Measurements from ENCODE around the gene CUL4A.

CUL4A gene

DNA sequence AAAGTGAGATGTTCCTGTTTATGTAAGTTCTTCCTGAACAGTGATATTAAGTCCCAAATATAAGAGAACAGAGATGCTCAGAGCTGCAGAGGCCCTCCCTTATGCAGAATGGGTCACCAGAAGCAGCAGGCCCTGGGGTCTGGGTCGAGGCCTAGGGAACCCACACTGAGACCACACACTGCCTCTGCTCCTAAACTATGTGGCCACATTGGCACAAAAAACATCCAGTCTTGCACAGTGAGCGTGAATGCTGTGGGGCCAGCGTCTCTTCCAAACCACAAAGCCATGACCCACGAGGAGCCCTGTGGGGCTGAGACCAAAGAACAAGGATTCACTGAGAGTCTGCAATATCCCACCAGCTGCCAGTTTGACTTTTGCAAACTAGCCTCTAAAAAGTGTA, 27.4 kb upstream of the CUL4A start:
- FAIRE-seq = no peak

DNA sequence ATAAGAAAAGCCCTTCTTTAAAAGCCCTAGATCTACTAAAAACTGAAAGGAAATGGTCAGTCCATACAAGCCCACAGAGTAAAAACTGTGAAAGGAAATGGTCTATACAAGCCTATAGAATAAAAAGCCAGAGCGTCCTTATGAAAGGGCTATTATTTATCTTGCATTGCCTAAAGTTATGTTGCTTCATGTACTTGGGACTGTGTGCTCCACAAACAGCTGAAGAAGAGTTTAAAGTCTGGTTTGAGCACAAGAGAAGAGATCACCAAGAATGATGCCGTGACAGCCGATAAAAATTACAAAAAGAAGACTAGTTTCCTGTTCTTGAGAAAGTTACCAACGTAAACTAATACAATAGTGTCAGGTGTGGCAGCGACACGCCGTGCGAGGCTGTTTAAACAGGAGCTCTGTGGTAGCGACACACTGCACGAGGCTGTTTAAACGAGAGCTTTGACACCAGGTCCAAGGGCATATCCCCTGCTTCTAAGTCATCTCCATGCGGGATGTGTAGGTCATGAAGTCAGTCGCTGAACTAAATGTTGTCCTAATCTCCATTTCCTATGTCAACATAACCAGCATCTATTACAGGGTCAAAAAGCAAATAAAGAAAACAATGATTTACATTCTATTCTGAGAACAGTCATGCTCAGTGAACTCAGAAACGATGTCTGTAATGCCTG, 25.8 kb upstream of the CUL4A start:
- no peak for FAIRE-seq

DNA sequence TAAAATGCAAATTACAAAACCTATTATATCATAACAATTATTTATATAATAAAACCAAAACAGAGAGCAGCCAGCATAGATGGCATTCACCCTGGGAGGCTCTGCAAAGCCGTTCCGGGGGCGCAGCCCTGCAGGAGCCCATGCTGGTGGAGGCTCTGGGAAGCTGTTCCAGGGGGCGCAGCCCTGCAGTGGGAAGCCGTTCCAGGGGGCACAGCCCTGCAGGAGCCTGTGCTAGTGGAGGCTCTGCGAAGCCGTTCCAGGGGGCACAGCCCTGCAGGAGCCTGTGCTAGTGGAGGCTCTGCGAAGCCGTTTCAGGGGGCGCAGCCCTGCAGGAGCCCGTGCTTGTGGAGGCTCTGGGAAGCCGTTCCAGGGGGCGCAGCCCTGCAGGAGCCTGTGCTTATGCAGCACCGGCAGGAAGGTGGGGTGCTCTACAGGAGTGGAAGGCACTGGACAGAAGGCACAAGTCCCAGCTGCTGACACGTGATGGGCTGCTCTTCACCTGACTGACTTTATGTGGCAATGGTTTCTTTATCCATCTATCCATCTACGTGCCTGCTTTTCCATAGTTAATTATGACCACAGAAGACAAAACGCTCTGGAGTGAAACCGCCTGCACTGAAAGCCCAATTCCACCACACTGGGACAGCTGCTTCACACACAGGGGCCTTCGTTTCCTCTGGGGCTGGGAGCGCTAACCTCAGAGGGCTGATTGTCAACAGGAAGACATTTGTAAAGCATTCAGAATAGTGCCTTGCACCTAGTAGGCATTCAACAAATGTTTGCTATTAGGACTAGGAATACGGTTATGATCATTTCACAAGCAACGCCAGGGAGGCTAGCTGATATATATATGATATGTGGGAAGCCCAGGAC, 24.6 kb upstream of the CUL4A start:
- no peak for FAIRE-seq

DNA sequence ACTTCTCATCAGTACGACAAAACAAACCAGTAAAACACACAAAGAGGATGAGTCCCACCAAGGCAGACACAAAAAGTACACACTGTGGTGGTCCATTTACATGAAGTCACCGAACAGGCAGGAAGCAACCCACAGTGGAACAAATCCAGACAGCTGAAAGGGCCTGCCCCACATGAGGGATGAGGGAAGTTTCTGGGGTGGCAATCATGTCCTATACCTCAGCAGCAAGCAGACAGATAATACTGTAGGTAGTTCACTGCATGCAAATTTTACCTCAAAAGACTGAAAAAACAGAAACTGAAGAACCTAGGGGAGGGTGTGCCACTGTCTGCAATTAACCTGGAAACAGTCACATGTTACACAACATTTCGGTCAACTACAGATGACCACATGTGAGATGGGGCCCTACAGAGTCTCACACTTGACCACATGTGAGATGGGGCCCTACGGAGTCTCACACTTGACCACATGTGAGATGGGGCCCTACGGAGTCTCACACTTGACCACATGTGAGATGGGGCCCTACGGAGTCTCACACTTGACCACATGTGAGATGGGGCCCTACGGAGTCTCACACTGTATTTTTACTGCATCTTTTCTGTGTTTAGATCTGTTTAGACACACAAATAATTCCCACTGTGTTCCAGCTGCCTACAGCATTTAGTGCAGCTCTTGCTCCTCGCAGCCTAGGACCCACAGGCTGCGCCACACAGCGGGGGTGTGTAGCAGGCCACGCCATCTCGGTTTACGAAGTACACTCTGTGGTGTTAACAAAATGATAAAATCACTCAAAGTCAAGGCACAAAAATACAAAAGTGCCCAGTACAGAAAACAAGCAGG, 23.1 kb upstream of the CUL4A start:
- FAIRE-seq = no peak

DNA sequence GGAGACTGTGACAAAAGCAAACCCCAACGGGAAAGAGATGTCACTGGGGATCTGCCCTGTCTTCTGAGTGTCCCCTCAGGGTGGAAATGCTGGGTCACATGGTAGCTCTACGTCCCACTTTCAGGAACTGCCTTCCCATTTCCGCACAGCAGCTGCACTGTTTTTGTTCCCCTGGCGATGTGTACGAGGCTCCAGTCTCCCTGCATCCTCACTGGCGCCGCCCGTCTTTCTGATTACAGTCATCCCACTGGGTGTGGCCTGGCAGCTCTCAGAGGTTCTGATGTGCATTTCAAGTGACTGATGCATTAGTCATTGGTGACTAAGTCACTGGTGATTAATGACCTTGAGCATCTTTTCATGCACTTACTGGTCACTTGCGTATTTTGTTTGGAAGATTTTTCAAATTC, 22.1 kb upstream of the CUL4A start:
- peak; percentile 99 for FAIRE-seq

DNA sequence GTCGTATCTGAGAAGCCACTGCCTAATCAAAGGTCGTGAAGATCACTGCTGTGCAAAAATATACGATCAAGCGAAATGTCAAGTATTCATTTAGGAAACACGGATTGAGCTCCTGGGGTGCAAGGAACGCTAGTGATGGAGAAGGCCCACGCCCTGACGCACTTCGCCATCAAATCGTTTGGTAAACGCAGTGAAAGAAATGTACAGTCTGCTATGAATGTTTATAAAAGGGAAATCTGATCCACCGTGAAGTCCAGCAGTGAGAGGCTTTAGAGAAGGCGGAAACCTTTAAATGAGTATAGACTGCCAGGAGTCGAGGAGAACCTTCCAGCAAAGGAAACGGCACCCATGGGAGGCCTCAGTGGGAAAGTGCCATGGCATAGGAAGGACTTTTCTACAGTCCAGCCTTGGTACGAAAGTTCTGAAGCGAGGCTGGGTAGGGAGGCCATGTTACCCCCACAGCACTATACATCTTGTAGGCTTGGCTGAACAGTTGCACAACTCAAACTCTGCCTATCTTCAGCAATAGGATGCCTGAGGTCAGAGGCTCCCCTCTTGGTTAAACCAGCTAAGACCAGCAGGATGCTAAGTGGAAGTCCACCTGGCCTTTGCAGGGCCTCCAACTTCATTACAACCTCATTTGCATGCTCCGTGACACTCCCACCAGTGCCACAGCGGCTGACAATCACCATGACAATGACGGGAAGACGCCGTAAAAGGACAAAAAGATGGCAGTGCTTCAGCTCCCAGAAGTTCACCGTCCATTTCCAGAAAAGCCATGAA, 21.3 kb upstream of the CUL4A start:
- FAIRE-seq = no peak

DNA sequence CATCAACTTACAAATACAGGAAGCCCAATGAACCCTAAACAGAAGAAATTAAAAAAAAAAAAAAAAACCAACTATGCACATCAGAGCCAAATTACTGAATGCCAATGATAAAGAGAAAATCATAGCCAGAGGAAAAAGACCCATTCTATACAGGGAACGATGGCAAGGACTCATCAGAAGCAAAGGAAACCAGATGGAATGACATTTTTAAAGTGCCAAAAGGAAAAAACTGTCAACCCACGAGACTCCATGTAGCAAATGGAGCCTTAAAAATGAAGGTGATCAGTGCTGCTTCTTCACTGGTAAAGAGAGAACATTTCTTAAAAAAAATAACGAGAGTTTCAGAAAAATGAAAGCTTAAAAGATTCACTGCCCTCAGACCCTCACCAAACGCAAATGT, 19.2 kb upstream of the CUL4A start:
- FAIRE-seq = no peak

DNA sequence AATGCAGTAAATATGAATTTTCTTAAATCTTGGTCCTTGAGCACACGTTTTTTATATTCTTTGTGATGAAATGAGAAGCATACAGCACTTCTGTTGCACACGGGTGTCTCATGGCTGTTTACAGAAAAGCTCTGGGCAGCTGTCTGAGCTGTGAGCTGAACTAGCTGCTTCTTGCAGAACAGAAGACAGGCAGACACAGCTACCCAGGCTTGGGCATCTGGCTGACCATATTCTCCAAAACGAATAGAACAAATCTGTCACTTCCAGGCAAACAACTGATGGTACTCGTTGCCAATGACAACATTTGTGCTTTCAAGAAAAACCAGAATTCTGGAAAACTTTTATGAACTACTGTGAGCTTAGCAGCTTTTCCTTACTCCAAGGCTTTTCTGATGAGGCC, 17.1 kb upstream of the CUL4A start:
- FAIRE-seq = no peak

DNA sequence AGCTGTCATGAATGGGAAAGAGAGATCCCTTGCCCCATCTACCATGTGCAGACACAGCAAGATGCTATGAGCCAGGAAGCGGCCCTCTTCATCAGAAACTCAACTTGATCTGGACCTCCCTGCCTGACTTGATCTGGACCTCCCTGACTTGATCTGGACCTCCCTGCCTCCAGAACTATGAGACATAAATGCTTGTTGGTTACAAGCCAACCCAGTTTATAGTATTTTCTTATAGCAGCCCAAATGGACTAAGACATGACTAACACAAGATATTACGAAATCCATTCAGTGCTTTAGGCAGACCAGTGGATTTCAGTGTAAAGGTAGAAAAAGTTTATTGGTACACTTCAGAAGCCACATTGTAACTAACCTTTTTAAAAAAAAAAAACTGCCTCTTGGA, 16.5 kb upstream of the CUL4A start:
- FAIRE-seq = no peak

DNA sequence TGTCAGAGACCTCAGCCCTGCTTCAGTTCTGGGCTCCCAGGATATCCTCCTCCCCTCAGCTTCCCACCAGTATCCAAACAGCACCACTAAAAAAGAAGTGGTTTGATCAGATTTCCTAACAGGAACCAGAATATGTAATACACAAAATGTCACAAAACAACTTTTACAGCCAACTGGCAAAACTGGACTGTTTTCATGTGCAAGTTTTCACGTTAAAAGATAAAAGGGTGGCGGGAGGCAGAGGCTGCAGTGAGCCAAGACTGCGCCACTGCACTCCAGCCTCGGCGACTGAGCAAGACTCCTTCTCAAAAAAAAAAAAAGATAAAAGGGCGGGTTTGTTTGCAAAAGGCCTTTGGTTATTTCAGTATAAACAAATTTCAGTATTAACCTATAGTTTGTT, 14.1 kb upstream of the CUL4A start:
- no peak for FAIRE-seq

DNA sequence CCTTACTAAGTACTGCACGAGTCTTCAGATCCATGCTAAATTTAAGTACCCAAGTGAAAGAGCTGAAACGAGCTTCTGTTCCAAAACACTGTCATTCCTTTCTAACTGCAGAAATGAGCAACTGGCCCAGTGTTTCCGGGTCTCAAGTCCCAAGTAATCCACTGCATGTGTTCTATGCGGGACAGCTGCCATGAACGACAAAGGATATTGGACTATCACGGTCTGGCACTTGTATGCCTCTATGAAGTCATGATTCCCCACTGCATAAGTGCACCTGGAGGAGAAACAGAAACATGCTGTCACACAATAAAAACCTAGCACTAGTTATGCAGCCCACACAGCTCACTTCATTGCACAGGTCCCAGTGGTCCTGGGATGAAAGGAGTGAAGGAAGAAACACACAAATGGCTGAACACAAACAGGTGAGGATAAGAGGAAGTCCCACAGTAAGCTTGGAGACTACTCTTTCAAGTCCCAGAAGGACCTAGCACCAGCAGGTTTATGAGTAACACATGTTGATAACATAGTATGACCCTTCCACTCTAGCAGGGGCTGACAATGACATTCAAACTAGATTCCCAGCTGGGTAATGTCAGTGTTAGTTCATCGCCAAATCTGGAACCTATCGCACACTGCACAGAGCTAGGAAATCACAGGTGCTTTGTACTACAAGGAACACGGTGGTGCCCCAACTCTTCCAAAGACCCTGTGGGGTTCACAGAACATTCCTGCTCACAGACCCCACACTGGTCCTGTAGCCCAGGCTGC, 12.3 kb upstream of the CUL4A start:
- no peak for FAIRE-seq

DNA sequence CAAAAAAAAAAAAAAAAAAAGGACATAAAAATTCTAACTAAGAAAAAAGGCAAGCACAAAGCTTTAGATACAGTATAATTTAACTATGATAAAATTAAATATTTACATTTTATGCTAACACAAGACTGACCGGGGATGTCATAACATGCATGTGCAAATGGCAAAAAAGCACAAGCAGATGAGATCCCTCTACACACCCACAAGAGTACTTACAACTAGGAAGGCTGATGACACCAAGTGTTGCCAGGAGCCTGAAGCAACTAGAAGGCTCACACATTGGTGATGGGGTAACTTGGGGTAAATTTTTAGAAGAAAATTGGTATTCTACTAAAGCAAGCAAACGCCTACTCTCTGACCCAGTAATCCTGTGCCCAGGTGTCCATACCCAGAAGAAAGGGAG, 7.6 kb upstream of the CUL4A start:
- no peak for FAIRE-seq

DNA sequence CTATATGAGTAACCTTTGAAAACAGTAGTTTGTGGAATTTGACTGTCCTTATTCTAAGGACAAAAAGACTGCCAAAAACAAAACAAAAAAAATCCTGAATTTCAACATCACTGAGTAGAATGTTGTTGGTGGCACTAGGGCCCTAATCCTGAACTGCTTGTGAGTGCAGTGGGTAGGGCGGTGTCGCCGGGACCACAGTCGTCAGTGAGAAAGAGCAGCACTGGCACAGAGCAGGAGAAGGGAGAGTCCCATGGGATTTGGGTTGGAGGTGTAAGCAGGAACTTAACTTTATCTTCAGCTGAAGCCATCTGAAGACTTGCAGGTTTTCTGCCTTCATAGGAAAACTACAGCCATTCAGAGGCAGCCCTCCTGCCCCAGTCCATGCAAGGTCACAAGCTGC, 6.5 kb upstream of the CUL4A start:
- FAIRE-seq = no peak

DNA sequence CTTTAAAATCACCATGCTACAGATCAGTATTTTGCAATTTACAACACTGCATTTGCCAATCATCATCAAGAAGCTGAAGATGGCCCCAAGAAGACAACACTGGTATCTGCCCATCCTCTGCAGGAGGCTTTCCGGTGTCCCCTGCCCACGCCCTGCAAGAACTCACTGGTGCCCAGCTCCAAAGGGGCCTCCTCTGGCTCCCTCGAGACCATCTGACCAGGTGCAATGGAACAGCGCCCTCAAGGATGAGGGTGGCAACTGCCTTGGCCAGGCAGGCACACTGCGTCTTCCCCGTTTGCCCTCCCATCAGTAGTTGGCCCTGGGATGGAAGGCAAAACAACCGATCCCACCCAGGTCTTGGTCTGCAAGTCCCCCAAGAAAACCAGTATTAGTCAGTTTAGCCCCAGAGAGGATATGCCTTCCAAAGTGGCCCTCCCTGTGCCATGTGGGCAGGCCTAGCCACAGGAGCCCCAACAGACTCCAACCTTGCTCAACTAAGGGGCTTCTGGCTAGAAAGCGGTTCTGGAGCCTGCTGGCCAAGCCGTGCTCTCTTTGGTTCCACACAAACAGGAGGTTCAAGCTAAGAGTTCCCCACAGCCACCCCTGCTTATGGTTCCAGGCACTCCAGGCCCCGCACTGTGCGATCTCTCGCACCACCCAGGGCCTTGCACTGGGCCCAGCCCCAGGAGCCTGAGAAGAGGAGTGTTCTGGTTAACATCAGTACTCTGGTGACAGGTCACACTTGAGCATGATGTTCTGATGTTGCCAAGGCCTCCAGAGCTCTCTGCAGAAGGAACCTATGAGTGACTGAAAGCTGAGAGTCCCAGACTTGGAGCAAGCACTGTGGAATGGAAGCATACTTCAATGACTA, 5.7 kb upstream of the CUL4A start:
- FAIRE-seq = no peak

DNA sequence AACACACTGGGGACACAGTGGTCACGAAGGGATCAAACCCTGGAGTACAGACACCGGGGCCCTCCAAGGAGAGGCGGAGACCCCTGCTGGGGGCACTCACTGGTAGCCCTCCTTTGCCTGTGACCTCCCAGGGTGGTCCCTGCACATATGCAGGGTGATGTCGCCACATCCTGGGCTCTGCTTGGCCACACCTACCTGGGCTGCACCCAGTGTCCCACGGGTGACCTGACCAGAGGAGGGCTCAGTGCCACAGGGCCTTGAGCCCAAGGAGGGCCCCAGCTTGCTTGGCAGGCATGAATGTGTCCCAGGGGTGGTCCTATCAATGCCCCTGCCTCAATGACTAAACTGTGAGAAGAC, 5.1 kb upstream of the CUL4A start:
- FAIRE-seq = no peak

DNA sequence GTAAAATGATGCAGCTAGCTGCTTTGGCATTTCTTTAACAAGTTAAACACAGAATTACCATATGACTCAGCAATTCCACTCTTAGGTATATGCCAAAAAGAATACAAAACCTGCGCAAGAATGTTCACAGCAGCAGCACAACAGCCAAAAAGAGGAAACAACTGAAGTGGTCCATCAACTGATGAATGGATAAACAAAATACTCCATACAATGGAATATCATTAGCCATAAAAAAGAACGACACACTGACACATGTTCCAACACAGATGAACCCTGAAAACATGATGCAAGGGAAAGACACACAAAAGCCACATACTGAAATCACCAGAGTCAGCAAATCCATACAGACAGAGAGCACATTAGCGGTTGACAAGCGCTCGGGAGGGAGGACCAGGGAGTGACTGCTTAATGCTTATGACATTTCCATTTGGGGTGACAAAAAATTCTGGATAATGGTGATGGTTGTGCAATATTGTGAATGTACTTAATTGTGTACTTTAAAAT, 3.9 kb upstream of the CUL4A start:
- FAIRE-seq = no peak

DNA sequence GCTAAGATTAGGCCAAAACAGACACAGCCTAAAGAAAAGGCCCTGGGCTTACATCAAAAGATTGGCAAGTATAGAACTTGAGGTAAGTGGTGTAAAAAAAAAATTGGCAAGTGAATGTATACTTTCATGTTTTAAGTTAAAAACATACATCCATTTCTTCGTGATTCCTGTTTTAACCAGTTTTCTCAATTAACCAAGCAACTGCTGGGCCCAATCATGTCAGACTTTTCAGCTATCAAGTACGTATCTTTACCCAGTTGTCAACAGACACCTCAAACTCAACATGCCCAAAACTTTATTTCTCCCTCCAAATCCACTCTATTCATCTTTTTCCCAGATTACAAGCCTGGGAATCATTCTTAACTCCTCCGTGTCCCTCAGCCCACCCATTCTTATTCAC, 2.0 kb upstream of the CUL4A start:
- FAIRE-seq = no peak

DNA sequence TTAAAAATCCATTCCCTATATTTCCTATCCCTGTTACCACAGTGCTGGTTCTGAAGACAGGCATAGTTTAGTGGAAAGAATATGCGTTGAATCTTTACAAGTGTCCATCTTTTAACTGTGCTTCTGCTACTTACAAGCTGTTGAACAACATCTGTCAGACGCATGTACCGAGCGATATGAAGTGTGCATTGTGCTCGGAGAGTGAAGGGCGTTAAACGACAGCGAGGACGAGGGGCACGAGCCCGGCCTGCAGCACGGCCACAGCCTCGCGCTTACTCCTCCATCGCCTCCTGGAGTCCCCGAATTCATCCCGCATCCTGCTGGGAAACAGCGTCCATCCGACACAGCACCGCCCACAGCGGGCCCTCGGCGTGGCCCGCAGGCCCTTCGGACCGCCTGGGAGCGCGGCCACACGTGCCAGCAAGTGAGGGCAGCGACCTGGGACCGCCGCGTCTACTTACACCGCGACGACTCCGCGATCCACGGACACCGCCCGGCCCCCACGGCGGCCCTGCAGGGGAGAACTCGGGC, 1.5 kb upstream of the CUL4A start:
- no peak for FAIRE-seq

DNA sequence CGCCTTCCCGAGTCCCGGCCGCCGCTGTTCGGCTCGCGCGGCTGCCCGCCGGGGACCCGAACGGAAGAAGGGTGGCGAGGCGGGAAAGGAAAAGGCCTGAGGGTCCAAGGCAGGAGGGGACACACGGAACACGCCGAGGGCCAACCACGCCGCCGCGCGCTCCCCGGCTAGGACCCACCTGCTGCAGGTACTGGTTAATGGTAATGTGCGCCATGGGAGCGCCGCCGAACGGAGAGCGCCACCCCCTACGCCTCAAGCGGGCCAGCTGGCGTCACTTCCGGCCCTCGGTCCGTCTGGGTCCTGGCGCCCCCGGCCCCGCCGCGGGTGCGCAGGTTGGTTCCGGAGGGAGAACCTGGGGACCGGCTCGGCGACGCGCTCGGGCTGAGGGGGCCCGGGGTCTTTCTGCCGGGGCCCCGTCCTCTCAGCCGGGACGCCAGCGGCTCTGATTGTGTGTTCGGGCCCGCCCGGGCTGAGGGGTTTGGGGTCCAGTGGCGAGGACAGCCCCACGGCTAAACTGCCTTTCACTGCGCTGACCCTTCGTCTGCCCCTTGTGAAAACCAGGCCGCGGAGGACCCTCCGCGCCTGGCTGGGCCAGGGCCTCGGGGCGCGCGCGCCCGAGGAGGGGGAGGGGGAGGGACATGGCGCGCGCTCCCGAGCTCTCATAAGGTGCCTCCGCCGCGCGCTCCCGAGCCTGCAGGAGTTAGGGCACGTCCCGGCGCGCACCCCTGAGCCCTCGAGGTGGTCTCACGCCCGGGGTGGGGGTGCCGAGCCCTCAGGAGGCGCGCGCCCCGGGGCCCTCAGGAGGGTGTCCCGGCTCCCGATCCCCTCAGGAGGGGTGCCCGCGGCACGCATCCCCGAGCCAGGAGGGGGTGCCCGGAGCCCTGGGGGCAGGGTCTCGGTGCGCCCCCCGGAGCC, 735 bp upstream of the CUL4A start, which contains the start of gene PCID2:
TSS of gene PCID2 (minus strand) at position 249 of the 915 bp plus-strand sequence. CDS start at position 214, 35 bp downstream.
- no peak for FAIRE-seq
